SJSA1 (cell line): ENCODE results near the gene DRAXIN. TPM values are rescaled to one million over a fixed set of nuclear protein-coding genes. Genes with fewer than 3 reads are reported as not detected.

Source experiments
- DNase-seq, 2 experiments: peaks; one replicate each; pipeline ENCODE4 v3.0.0-alpha.2; 2015 to 2020; ENCODE audit warnings: low spot score in 2 of 2, low read depth in 1 of 2
- H3K27ac ChIP-seq: fragments of 250-450 bp; sonication (Bioruptor Pico); 2 replicates; pipeline ENCODE4 v1.5.1; 2020; ENCODE audit warnings: mild to moderate bottlenecking, moderate library complexity
- H3K27me3 ChIP-seq: fragments of 250-450 bp; sonication (Bioruptor Pico); replicated peaks from 2 replicates; pipeline ENCODE4 v1.5.1; 2020; ENCODE audit warnings: mild to moderate bottlenecking, moderate library complexity
- H3K36me3 ChIP-seq: fragments of 250-450 bp; sonication (Bioruptor Pico); 2 replicates; pipeline ENCODE4 v1.5.1; 2020; ENCODE audit warnings: mild to moderate bottlenecking
- H3K4me1 ChIP-seq: fragments of 250-450 bp; sonication (Bioruptor Pico); replicated peaks from 2 replicates; pipeline ENCODE4 v1.6.1; 2021; ENCODE audit warnings: mild to moderate bottlenecking
- H3K4me3 ChIP-seq: fragments of 250-450 bp; sonication (Bioruptor Pico); 2 replicates; pipeline ENCODE4 v1.5.1; 2020; ENCODE audit warnings: mild to moderate bottlenecking
- H3K9me3 ChIP-seq: fragments of 250-450 bp; sonication (Bioruptor Pico); replicated peaks from 2 replicates; pipeline ENCODE4 v1.5.1; 2020; ENCODE audit warnings: mild to moderate bottlenecking
- total RNA-seq: library from RNA; depleted of rRNA; stranded (reverse); fragments of >200 nt; shearing (Covaris generic); gene quantifications from 2 replicates; pipeline ENCODE4 v1.2.3, GENCODE V29; 2014

Gene DRAXIN
- total RNA-seq, 1 experiment from 2014 or later: not detected

DNA sequence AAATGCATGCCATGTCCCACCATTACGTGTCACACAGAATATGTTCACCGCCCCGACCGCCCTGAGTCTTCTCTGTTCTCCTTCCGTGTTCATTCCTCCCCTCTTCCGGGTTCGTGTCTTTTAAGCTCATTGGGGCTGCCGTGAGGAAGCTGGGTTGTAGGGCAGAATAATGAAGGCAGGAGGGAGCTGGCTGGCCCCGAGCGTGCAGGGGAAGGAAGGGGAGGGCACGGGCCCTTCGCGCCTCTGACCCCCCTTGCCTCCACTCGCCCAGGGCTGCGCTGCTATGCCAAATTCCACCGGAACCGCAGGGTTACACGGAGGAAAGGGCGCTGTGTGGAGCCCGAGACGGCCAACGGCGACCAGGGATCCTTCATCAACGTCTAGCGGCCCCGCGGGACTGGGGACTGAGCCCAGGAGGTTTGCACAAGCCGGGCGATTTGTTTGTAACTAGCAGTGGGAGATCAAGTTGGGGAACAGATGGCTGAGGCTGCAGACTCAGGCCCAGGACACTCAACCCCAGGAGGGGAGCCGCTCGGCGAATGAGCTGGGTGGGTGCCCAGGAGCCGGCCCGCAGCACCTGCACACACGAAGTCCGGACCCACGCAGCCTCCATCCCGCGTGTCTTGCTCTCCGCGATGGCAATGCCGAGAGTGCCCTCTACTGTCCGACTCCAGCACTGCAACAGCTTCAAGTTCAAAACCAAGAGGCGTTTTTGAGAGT is 28.0 kb downstream of the DRAXIN start:
- peak; percentile 43 to 66 for DNase-seq
- no peaks in the 10 kb centered on the region for H3K9me3 ChIP-seq
- no peak overlapping the region for H3K27ac ChIP-seq
- H3K4me1 ChIP-seq: peaks cover 8% of the 10 kb centered on the region
- no peak overlapping the region for H3K4me3 ChIP-seq
- no peaks in the 10 kb centered on the region for H3K36me3 ChIP-seq
- peaks cover 34% of the 10 kb centered on the region for H3K27me3 ChIP-seq

DNA sequence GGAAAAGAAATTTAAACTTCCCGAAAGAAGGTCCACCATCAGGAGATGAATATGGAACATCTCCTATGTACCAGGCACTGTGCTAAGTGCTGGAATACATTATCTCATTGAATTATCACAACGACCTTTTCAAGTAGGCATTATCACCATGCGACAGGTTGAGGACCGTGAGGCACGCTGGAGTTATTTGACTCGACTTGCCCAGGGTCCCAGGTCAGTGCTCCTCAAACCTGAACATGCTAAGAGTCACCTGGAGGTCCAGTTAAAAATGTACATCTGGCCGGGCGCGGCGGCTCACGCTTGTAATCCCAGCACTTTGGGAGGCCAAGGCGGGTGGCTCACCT is 28.5 kb downstream of the DRAXIN start:
- Histone ChIP-seq H3K4me3 (no peak overlapping the region), H3K27ac (no peak overlapping the region), H3K9me3 (no peaks in the 10 kb centered on the region), H3K4me1 (peaks cover 8% of the 10 kb centered on the region), H3K36me3 (no peaks in the 10 kb centered on the region), H3K27me3 (peaks cover 29% of the 10 kb centered on the region)
- DNase-seq: no peak

DNA sequence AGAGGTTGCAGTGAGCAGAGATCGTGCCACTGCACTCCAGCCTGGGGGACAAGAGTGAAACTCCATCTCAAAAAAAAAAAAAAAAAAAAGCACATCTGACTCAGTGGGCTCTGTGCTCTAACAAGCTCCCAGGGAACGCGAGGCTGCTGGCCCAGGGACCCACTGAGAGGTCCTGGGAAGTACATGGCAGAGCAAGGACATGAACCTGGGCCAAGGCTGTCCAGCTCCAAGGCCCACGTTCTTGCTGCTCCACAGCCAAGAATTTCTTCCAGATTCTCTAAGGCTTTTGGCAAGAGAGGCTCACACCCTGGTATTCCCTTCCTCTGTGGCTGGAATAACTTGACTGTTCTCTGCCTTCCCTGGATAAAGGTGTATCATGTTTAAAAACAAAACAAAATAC is 29.0 kb downstream of the DRAXIN start:
- no peak for DNase-seq
- no peaks in the 10 kb centered on the region for H3K36me3 ChIP-seq
- no peaks in the 10 kb centered on the region for H3K9me3 ChIP-seq
- no peak overlapping the region for H3K27ac ChIP-seq
- peaks cover 24% of the 10 kb centered on the region; the same call in 1 of the 2 replicates for H3K27me3 ChIP-seq
- H3K4me1 ChIP-seq: peaks cover 8% of the 10 kb centered on the region
- H3K4me3 ChIP-seq: no peak overlapping the region

DNA sequence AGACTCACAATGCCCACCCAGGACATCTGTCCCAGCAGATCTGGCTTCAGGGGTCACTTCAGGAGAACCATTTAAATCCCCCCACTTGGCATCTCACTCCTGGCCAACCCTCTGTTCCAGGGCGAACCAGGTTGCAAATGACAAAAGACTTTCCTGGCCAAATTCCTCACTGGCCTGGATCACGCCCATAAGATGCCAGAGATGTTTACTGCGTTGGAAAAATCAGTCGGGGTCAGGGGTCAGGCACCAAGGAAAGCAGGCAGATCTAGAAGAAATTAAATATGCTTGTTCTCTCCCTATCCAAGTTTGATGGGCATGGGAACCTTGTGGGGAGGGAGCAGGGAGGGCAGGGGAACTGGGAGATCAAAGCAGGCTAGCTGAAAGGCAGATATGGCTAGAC is 29.8 kb downstream of the DRAXIN start:
- H3K4me1 ChIP-seq: peaks cover 8% of the 10 kb centered on the region
- H3K9me3 ChIP-seq: no peaks in the 10 kb centered on the region
- H3K36me3 ChIP-seq: no peaks in the 10 kb centered on the region
- peaks cover 18% of the 10 kb centered on the region; the same call in 1 of the 2 replicates for H3K27me3 ChIP-seq
- no peak overlapping the region for H3K4me3 ChIP-seq
- no peak overlapping the region for H3K27ac ChIP-seq
- no peak for DNase-seq

DNA sequence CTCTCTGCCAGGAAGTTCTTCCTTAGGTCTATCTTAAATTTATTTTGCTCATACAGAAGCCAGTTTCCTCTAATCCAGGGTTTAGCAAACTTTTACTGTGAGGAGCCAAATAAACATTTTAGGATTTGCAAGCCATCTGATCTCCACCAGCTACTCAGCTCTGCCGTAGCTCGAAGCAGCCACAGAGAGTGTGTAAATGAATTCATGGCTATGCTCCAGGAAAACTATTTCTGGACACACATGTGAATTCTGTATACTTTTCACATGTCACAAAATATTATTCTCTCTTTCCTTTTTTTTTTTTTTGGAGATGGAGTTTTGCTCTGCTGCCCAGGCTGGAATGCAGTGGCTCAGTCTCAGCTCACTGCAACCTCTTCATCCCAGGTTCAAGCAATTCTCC is 31.0 kb downstream of the DRAXIN start:
- Histone ChIP-seq H3K27me3 (peaks cover 16% of the 10 kb centered on the region; the same call in 1 of the 2 replicates), H3K36me3 (no peaks in the 10 kb centered on the region), H3K4me3 (no peak overlapping the region), H3K4me1 (peaks cover 8% of the 10 kb centered on the region), H3K9me3 (no peaks in the 10 kb centered on the region), H3K27ac (no peak overlapping the region)
- no peak for DNase-seq

DNA sequence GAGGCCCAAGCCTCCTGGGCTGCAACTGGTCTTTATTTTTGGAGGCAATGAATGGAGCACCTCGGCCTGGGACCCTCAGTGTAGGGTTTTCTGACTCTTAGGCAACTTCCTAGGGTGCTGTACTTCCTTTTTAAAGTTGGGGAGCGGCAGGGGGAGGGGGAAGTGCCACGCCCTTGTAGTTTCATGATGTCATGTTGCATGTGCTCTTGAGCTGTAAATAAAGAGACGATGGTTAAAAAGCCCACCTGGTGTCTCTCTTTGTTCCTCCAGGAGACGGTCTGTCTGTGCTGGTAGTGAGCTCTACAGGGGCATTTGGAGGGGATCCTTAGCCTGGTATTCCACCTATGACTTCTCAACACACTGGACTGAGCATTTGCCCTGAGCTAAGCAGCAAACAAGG is 34.1 kb downstream of the DRAXIN start:
- no peaks in the 10 kb centered on the region for H3K27me3 ChIP-seq

DNA sequence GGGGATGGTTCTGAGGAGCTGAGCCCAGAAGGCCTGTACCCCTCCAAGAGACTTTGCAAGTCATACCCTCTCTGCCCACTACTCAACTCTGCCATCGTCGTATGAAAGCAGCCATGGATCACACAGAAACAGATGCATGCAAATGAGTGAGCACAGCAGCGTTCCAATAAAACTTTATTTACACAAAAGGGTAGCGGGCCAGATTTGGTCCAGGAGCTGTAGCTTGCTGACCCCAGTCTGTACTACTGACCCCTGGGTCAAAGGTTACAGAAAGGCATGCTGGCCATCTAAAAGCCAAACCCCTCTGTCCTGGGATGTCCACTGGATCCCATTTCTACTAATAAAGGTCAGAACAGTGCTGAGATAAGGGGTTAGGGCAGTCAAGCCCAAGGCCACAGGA is 35.6 kb downstream of the DRAXIN start:
- no peak for DNase-seq
- Histone ChIP-seq H3K4me3 (no peak overlapping the region), H3K4me1 (peaks cover 3% of the 10 kb centered on the region; the same call in 1 of the 2 replicates), H3K27me3 (no peaks in the 10 kb centered on the region), H3K27ac (no peak overlapping the region), H3K36me3 (no peaks in the 10 kb centered on the region), H3K9me3 (no peaks in the 10 kb centered on the region)

More for the DNA sequence above, 34.1 kb downstream of the DRAXIN start:
- Histone ChIP-seq H3K36me3 (no peaks in the 10 kb centered on the region), H3K9me3 (no peaks in the 10 kb centered on the region), H3K27ac (no peak overlapping the region), H3K4me1 (no peaks in the 10 kb centered on the region), H3K4me3 (no peak overlapping the region)
- no peak for DNase-seq

DNA sequence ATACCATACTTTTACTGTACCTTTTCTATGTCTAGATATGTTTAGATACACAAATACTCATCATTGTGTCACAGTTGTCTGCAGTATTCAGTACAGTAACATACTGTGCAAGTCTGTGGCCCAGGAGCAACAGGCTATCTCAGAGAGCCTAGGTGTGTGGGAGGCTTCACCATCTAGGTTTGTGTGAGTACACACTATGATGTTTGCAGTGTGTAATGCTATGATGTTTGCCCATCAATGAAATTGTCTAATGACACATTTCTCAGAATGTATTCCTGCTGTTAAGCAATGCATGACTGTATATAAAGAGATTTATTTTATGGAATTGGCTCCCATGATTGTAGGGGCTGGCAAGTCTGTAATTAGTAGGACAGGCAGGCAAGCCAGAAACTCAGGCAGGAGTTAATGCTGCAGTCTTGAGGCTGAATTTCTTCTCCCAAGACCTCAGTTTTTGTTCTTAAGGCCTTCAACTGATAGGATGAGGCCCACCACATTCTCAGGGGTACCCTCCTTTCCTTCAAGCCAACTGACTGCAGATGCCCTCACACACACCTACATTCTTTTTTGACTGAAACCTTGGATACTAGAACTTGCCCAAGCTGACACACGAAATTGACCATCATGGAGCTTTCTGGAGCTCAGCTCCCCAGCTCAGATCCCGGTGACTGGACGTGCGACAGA is 36.8 kb downstream of the DRAXIN start:
- H3K4me3 ChIP-seq: no peak overlapping the region
- H3K9me3 ChIP-seq: no peaks in the 10 kb centered on the region
- no peak overlapping the region for H3K27ac ChIP-seq
- no peaks in the 10 kb centered on the region for H3K36me3 ChIP-seq
- no peaks in the 10 kb centered on the region for H3K27me3 ChIP-seq
- no peak for DNase-seq
- peaks cover 3% of the 10 kb centered on the region; the same call in 1 of the 2 replicates for H3K4me1 ChIP-seq

DNA sequence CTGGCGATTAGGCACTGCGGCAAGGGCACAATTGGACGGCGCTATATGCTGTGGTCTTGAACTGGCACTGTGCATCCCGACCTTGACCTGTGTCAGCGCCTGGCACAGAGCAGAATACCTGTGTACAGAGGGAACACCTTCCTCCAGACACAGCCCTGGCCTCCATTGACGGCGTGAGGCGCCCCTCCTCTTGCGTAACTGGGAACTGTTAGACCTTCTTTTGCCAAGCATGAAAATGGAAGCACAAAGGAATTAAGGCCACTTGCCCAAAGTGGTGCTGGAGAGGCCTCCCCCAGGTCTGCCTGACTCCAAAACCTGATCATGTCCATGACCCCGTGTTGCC is 37.6 kb downstream of the DRAXIN start:
- Histone ChIP-seq H3K9me3 (no peaks in the 10 kb centered on the region), H3K4me3 (no peak overlapping the region), H3K27me3 (no peaks in the 10 kb centered on the region), H3K36me3 (no peaks in the 10 kb centered on the region), H3K27ac (no peak overlapping the region), H3K4me1 (peaks cover 3% of the 10 kb centered on the region; the same call in 1 of the 2 replicates)
- no peak for DNase-seq

DNA sequence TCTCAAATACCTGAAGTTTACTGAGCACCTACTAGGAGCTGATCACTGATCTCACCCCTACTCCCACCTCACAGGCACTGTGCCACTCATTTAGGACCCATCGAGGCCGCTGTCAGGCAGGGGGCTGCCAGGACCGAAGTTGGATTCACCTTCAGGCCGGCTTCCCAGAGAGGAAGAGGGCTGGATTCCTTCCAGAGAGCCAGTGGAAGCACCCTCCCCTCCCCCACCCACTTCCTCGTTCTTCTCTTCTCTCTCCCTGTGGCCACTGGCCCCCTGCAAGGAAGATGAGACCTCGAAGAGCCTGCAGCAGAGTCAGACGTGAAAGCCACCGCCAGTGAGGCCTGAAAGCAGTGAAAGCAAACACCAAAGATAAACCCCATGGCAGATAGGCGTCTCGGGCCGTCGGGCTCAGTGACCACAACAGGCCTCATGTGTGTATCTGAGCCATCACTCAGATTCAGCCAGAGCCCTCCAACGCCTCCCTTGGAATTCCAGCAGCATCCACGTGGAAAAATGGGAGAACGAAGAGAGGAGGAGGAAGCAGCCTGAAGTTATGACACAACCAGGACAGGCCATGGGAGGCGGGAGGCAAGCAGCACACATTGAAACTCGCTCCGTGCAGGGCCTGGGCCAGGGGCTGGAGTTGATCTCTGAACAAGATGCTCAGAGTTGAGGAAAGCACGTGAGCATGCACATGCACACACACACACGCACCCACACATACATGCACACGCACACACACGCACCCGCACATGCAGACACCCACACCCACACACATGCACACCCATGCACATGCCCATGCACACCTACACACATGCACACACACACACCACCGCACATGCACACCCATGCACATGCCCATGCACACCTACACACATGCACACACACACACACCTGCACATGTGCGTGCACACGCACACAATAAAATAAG is 38.3 kb downstream of the DRAXIN start:
- H3K27ac ChIP-seq: no peak overlapping the region
- no peaks in the 10 kb centered on the region for H3K9me3 ChIP-seq
- H3K4me1 ChIP-seq: peaks cover 3% of the 10 kb centered on the region; the same call in 1 of the 2 replicates
- DNase-seq: no peak
- no peaks in the 10 kb centered on the region for H3K27me3 ChIP-seq
- H3K4me3 ChIP-seq: no peak overlapping the region
- no peaks in the 10 kb centered on the region for H3K36me3 ChIP-seq

DNA sequence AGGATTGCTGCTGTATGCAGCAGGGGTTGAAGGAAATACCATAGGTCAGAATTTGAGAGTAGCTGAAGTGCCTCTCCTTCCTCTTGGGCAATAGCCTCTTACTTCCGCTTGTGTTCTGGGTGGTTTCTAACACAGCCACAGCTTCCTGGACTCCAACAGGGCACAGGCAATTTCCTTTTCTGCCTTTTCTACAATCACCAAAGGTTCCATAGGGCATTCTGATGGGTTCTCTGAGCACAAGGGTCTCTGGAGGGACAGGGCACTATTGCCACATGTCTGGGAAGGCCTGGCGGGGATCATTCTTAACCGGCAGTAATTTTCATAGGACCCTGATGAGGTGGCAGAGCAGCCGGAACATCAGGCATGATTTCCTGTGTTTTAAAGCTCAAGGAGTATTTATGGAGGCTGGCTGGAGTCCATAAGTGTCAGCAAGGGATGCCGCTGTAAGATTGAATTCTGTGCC is 39.0 kb downstream of the DRAXIN start:
- H3K27ac ChIP-seq: no peak overlapping the region
- no peaks in the 10 kb centered on the region for H3K27me3 ChIP-seq
- H3K4me1 ChIP-seq: peaks cover 3% of the 10 kb centered on the region; the same call in 1 of the 2 replicates
- H3K9me3 ChIP-seq: no peaks in the 10 kb centered on the region
- no peak overlapping the region for H3K4me3 ChIP-seq
- H3K36me3 ChIP-seq: no peaks in the 10 kb centered on the region
- DNase-seq: no peak

DNA sequence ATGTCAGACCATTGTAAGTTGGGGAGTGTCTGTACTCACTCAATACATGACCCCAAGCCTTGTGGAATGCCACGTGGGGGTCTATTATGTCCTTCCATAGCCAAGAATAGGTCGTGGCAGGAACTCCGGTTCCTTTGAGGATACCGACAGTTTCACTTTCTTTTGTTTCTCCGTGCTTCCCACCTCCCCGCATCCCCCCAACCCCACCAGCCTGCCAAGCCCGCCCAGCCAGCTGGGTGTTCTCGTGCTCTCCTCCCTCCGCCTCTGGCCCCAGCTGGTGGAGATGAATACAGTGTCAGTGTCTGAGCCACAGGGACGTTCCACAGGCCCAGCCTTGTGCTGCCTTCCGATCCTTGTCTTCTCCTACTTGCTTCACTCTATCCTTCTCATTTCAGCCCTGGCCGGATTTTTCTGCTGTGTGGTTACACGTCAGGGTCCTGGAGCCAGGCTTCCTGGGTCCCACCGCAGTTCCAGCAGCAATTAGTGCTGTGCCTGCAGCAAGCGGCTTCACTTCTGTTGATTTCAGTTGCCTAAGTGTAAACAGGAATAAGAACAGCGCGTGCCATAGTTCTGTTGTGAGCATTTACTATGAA is 40.3 kb downstream of the DRAXIN start:
- no peaks in the 10 kb centered on the region for H3K27me3 ChIP-seq
- H3K27ac ChIP-seq: no peak overlapping the region
- peaks cover 9% of the 10 kb centered on the region; the same call in 1 of the 2 replicates for H3K4me1 ChIP-seq
- 0 out of 2 replicates have a peak overlapping the region, but pooled peaks have one; percentile 10 for H3K4me3 ChIP-seq
- H3K9me3 ChIP-seq: no peaks in the 10 kb centered on the region
- peak in 1 of 2 experiments; percentile 24 for DNase-seq
- no peaks in the 10 kb centered on the region for H3K36me3 ChIP-seq

DNA sequence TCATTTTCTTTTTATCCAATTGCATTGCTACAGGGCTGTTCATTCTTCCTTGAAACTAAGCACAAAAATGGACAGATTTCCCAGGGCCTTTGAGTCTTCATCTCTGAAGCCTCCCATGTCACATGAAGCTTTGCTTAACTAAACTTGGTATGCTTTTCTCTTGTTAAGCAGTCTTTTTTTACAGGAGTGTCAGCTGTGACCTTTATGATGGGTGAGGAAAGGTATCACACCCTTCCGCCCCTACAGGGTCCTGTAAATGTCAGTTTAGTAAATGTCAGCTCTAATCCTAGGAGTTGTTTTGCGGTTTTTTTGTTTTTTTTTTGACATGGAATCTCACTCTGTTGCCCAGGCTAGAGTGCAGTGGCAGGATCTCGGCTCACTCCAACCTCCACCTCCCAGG is 41.8 kb downstream of the DRAXIN start:
- Histone ChIP-seq H3K4me1 (peaks cover 14% of the 10 kb centered on the region; the same call in 1 of the 2 replicates), H3K9me3 (no peaks in the 10 kb centered on the region), H3K36me3 (no peaks in the 10 kb centered on the region), H3K4me3 (no peak overlapping the region), H3K27ac (no peak overlapping the region), H3K27me3 (no peaks in the 10 kb centered on the region)
- DNase-seq: no peak
